ENCODE measurements around the gene SKA3.

- TF ChIP-seq CTCF (conservative IDR thresholded peaks at IDR 0.05 in 1 of 2, IDR thresholded peaks at IDR 0.05 in 1 of 2; ENCODE audit: low read depth in 1 of 2, low read length in 2 of 2) = no peak
- no peak for TF ChIP-seq EZH2 (IDR thresholded peaks at IDR 0.05; ENCODE audit: low read length, missing control alignments)
Observed at GRCh38 chr13:21121616-21122015, 54.7 kb downstream of the SKA3 start.

All from fibroblast of lung (primary cell).